HEK293T (cell line): ENCODE measurements around the gene RAD51D.

Experiments
- ARNT ChIP-seq: fragments of 450-650 bp; IDR thresholded peaks from 2 replicates; pipeline ENCODE4 v1.6.1; 2017; ENCODE audit warnings: mild to moderate bottlenecking
- BHLHE40 ChIP-seq: fragments of 450-650 bp; IDR thresholded peaks from 2 replicates; pipeline ENCODE4 v1.6.1; 2016; ENCODE audit warnings: mild to moderate bottlenecking, moderate library complexity, borderline replicate concordance
- ELF4 ChIP-seq: fragments of 450-650 bp; IDR thresholded peaks from 2 replicates; pipeline ENCODE4 v1.6.1; 2017; ENCODE audit warnings: antibody characterized with exemption
- FOXA1 ChIP-seq: fragments of 450-650 bp; IDR thresholded peaks from 2 replicates; pipeline ENCODE4 v1.6.1; 2016; ENCODE audit warnings: mild to moderate bottlenecking
- FOXK2 ChIP-seq: fragments of 450-650 bp; IDR thresholded peaks from 2 replicates; pipeline ENCODE4 v1.6.1; 2016; ENCODE audit warnings: mild to moderate bottlenecking
- FOXM1 ChIP-seq: fragments of 450-650 bp; IDR thresholded peaks from 2 replicates; pipeline ENCODE4 v1.6.1; 2017; ENCODE audit warnings: mild to moderate bottlenecking, borderline replicate concordance
- HDGF ChIP-seq: fragments of 450-650 bp; IDR thresholded peaks from 2 replicates; pipeline ENCODE4 v1.6.1; 2017; ENCODE audit warnings: antibody characterized with exemption, borderline replicate concordance
- L3MBTL2 ChIP-seq: fragments of 450-650 bp; conservative IDR thresholded peaks from 2 replicates; pipeline ENCODE4 v1.6.1; 2016; ENCODE audit warnings: mild to moderate bottlenecking
- LEF1 ChIP-seq: fragments of 450-650 bp; IDR thresholded peaks from 2 replicates; pipeline ENCODE4 v1.6.1; 2017; ENCODE audit warnings: mild to moderate bottlenecking, borderline replicate concordance
- PKNOX1 ChIP-seq: fragments of 450-650 bp; IDR thresholded peaks from 2 replicates; pipeline ENCODE4 v1.6.1; 2016
- SP1 ChIP-seq: fragments of 450-650 bp; IDR thresholded peaks from 2 replicates; pipeline ENCODE4 v1.6.1; 2017
- TARDBP ChIP-seq: fragments of 450-650 bp; IDR thresholded peaks from 2 replicates; pipeline ENCODE4 v1.6.1; 2016

- no peak for TF ChIP-seq L3MBTL2
- TF ChIP-seq BHLHE40 = no peak
- no peak for TF ChIP-seq FOXK2
- no peak for TF ChIP-seq SP1
- no peak for TF ChIP-seq ELF4
- TF ChIP-seq PKNOX1 = no peak
- TF ChIP-seq ARNT = no peak
- TF ChIP-seq FOXA1 = no peak
- no peak for TF ChIP-seq FOXM1
- no peak for TF ChIP-seq TARDBP
- TF ChIP-seq LEF1 = no peak
- no peak for TF ChIP-seq HDGF
Measured at GRCh38 chr17:35046245-35046644, 73.4 kb downstream of the RAD51D start.
